OCI-LY1 (cell line): ENCODE results near the gene ROBO1.

Source experiments
- H2AFZ ChIP-seq: fragments of 200-600 bp; sonication (generic), shearing (Covaris generic); 2 replicates; pipeline ENCODE4 v1.6.0; 2014; ENCODE audit warnings: antibody characterized with exemption, mild to moderate bottlenecking, low read length
- H3F3A ChIP-seq: fragments of 200-600 bp; sonication (generic), shearing (Covaris generic); 2 replicates; pipeline ENCODE4 v1.6.0; 2014; ENCODE audit warnings: mild to moderate bottlenecking, antibody characterized with exemption, low read length, moderate library complexity; ENCODE audit not compliant: insufficient read depth
- H3K27ac ChIP-seq: fragments of 200-600 bp; sonication (generic); 2 replicates; pipeline ENCODE4 v1.5.1; 2014; ENCODE audit warnings: low read length, mixed run types, mild to moderate bottlenecking, low read depth; ENCODE audit not compliant: poor library complexity, severe bottlenecking
- H3K27me3 ChIP-seq: fragments of 200-600 bp; sonication (generic); 2 replicates; pipeline ENCODE4 v1.6.0; 2014; ENCODE audit warnings: antibody characterized with exemption, mild to moderate bottlenecking, low read length, moderate library complexity; ENCODE audit not compliant: insufficient read depth
- H3K36me3 ChIP-seq: fragments of 200-600 bp; sonication (generic); 2 replicates; pipeline ENCODE4 v1.6.1; 2014; ENCODE audit warnings: mild to moderate bottlenecking, antibody characterized with exemption, low read length, moderate library complexity, mixed read lengths; ENCODE audit not compliant: insufficient read depth
- H3K4me1 ChIP-seq: fragments of 200-600 bp; sonication (generic); 2 replicates; pipeline ENCODE4 v1.5.1; 2014; ENCODE audit warnings: mild to moderate bottlenecking, low read length, moderate library complexity; ENCODE audit not compliant: insufficient read depth, severe bottlenecking
- H3K4me2 ChIP-seq: fragments of 200-600 bp; sonication (generic), shearing (Covaris generic); 2 replicates; pipeline ENCODE4 v1.6.1; 2014; ENCODE audit warnings: low read length
- H3K4me3 ChIP-seq: fragments of 200-600 bp; sonication (generic); 2 replicates; pipeline ENCODE4 v1.5.1; 2014; ENCODE audit warnings: low read length, low read depth, mild to moderate bottlenecking, mixed read lengths; ENCODE audit not compliant: poor library complexity, severe bottlenecking
- H3K79me2 ChIP-seq: fragments of 200-600 bp; shearing (Covaris generic); 2 replicates; pipeline ENCODE4 v1.6.1; 2016; ENCODE audit warnings: mixed run types, low read length, mixed read lengths; ENCODE audit not compliant: insufficient read depth
- H3K9ac ChIP-seq: fragments of 200-600 bp; sonication (generic), shearing (Covaris generic); 2 replicates; pipeline ENCODE4 v1.6.1; 2014; ENCODE audit warnings: mild to moderate bottlenecking, low read length, mixed read lengths
- H3K9me2 ChIP-seq: fragments of 200-600 bp; sonication (generic), shearing (Covaris generic); 2 replicates; pipeline ENCODE4 v1.6.1; 2014; ENCODE audit warnings: low read depth, mild to moderate bottlenecking, low read length, mixed read lengths
- H3K9me3 ChIP-seq: fragments of 200-600 bp; shearing (Covaris generic); 2 replicates; pipeline ENCODE4 v1.6.1; 2014; ENCODE audit warnings: low read length, mixed read lengths
- H4K20me1 ChIP-seq: fragments of 200-600 bp; sonication (generic), shearing (Covaris generic); 2 replicates; pipeline ENCODE4 v1.6.0; 2016; ENCODE audit warnings: mild to moderate bottlenecking, low read length; ENCODE audit not compliant: insufficient read depth
- EZH2 ChIP-seq: fragments of 200-600 bp; sonication (generic), shearing (Covaris generic); IDR thresholded peaks from 2 replicates; pipeline ENCODE4 v1.8.0; 2017; ENCODE audit warnings: borderline replicate concordance, mixed run types, mild to moderate bottlenecking, antibody characterized with exemption, low read length, moderate library complexity, mixed read lengths
- TF ChIP-seq, protein P1 (sequence below): fragments of 200-600 bp; sonication (generic), shearing (Covaris generic); IDR thresholded peaks from 2 replicates; pipeline ENCODE4 v1.5.1; 2017; ENCODE audit warnings: mild to moderate bottlenecking, antibody characterized with exemption, low read length, moderate library complexity, mixed read lengths

ROBO1 gene

DNA sequence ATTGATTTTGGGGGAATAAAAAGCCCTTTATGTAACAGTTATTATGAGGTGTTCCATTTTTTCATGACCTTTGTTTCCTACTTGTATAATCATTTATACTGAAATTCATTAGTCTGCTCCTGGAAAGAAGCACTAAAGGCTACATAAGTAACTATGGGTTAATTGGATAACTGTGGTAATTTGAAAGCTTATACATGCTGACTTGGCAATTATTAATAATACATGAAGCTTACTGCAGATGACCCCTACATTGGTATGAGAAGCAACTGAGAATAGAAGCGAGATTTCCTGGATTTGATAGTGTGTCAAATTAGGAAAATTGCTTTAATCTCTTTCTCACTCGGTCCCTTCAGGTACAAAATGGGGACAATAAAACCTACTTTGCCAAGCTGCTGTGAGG is 658.0 kb downstream of the ROBO1 start:
- H4K20me1 ChIP-seq, result no peaks in the 10 kb centered on the region
- TF ChIP-seq, protein P1, sequence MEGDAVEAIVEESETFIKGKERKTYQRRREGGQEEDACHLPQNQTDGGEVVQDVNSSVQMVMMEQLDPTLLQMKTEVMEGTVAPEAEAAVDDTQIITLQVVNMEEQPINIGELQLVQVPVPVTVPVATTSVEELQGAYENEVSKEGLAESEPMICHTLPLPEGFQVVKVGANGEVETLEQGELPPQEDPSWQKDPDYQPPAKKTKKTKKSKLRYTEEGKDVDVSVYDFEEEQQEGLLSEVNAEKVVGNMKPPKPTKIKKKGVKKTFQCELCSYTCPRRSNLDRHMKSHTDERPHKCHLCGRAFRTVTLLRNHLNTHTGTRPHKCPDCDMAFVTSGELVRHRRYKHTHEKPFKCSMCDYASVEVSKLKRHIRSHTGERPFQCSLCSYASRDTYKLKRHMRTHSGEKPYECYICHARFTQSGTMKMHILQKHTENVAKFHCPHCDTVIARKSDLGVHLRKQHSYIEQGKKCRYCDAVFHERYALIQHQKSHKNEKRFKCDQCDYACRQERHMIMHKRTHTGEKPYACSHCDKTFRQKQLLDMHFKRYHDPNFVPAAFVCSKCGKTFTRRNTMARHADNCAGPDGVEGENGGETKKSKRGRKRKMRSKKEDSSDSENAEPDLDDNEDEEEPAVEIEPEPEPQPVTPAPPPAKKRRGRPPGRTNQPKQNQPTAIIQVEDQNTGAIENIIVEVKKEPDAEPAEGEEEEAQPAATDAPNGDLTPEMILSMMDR, result no peak
- no peak for TF ChIP-seq EZH2

GRCh38 chr3:79103307-79103706 is 664.5 kb downstream of the ROBO1 start:
- Histone ChIP-seq H3K36me3 (no peaks in the 10 kb centered on the region), H3F3A (no peaks in the 10 kb centered on the region), H3K79me2 (no peaks in the 10 kb centered on the region), H3K4me1 (no peaks in the 10 kb centered on the region), H3K27me3 (no peaks in the 10 kb centered on the region), H3K27ac (no peak overlapping the region), H3K9me2 (no peaks in the 10 kb centered on the region), H2AFZ (no peak overlapping the region), H4K20me1 (no peaks in the 10 kb centered on the region), H3K9ac (no peak overlapping the region), H3K4me2 (no peak overlapping the region), H3K4me3 (no peak overlapping the region), H3K9me3 (no peaks in the 10 kb centered on the region)
- no peak for TF ChIP-seq EZH2
- TF ChIP-seq, protein P1, result no peak

More for the DNA sequence above, 658.0 kb downstream of the ROBO1 start:
- Histone ChIP-seq H3K27me3 (no peaks in the 10 kb centered on the region), H3K27ac (no peak overlapping the region), H3K4me3 (no peak overlapping the region), H3K4me1 (no peaks in the 10 kb centered on the region), H3K9me2 (no peaks in the 10 kb centered on the region), H3K79me2 (no peaks in the 10 kb centered on the region), H3F3A (no peaks in the 10 kb centered on the region), H3K9me3 (no peaks in the 10 kb centered on the region), H3K36me3 (no peaks in the 10 kb centered on the region), H2AFZ (no peak overlapping the region), H3K4me2 (no peak overlapping the region), H3K9ac (no peak overlapping the region)

- Histone ChIP-seq H3K79me2 (no peaks in the 10 kb centered on the region), H3K4me3 (no peak overlapping the region), H3K27ac (no peak overlapping the region), H3K4me2 (no peak overlapping the region), H3K4me1 (no peaks in the 10 kb centered on the region), H3K36me3 (no peaks in the 10 kb centered on the region), H3K27me3 (no peaks in the 10 kb centered on the region), H4K20me1 (no peaks in the 10 kb centered on the region), H3K9me3 (no peaks in the 10 kb centered on the region), H2AFZ (no peak overlapping the region), H3K9ac (no peak overlapping the region), H3K9me2 (no peaks in the 10 kb centered on the region), H3F3A (no peaks in the 10 kb centered on the region)
- TF ChIP-seq, protein P1, result no peak
- no peak for TF ChIP-seq EZH2
These were observed 669.7 kb downstream of the ROBO1 start for GRCh38 chr3:79097964-79098660.
